DMS153 treated with DMSO at 0.1 percent for 48 hours (cell line): ENCODE data around the gene PHOSPHO1.
"Not testable (repeated sequence)": the region's sequence is repeated elsewhere in the genome, so short reads cannot be mapped to it uniquely, and the experiment has no call there.

Experiments used
- DNase-seq: peaks from one replicate; lab custom pipeline; 2025; ENCODE audit not compliant: unreplicated experiment; lab: John Stamatoyannopoulos, UW

Gene PHOSPHO1, protein sequence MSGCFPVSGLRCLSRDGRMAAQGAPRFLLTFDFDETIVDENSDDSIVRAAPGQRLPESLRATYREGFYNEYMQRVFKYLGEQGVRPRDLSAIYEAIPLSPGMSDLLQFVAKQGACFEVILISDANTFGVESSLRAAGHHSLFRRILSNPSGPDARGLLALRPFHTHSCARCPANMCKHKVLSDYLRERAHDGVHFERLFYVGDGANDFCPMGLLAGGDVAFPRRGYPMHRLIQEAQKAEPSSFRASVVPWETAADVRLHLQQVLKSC

DNA sequence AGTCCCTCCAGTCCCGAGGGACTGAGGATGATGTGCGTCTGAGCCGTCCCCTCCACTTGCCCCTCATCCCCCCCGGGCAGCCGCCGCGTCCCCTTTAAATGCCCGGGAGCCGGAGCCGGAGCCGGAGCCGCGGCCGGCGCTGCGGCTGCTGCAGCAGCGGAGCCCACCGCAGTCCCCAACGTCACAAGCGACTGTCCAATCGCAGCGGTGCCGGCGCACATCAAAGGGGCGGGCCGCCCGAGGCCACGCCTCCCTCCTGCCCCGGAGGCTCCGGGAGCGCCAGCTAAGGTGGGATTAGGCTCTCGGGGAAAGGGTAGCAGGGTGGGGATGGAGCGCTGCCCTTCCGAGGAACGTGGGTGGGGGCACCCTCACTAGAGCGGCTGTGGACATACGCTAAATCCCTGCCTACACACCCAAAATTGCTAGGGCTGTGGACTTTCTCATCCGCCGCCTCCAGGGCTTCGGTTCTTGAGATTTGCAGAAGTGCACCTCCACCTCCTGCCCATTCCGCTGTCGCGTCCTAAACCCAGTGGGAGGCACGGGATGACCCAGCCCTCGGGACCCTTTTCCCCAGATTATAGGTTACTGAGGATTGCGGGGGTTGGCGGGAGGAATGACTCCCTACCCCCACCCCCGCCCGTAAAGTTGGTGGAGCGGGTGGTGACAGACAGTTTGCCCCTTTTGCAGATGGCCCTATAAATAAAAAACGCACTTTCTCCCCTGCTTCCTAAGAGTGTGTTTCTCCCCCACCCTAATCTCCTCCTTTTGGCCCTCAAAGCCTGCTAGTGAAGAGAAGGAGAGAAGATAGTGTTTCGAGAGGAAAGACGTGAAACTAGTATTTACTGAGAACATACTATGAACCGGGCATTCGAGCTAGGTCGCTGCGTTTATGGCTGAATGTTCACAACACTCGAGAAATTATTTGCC lies at the start of gene PHOSPHO1:
PHOSPHO1 (minus strand) TSS at position 152 of the 927 bp plus-strand sequence. CDS start 4,096 bp downstream, outside the sequence.
- peak; percentile 40 for DNase-seq

DNA sequence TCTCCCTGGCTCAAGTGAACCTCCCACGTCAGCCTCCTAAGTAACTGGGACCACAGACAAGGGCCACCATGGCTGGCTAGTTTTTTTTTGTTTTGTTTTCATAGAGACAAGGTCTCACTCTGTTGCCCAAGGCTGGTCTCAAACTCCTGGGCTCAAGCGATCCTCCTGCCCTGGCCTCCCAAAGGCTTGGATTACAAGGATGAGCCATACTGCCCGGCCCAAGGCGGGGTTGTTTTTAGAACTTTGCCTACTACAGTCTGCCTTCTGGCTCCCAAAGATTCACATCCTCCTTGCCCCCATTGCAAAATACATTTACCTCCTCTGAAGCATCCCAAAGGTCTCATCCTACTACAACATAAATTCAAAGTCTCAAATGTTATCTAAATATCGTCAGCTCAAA lies 49.5 kb upstream of the PHOSPHO1 start:
- no peak for DNase-seq

DNA sequence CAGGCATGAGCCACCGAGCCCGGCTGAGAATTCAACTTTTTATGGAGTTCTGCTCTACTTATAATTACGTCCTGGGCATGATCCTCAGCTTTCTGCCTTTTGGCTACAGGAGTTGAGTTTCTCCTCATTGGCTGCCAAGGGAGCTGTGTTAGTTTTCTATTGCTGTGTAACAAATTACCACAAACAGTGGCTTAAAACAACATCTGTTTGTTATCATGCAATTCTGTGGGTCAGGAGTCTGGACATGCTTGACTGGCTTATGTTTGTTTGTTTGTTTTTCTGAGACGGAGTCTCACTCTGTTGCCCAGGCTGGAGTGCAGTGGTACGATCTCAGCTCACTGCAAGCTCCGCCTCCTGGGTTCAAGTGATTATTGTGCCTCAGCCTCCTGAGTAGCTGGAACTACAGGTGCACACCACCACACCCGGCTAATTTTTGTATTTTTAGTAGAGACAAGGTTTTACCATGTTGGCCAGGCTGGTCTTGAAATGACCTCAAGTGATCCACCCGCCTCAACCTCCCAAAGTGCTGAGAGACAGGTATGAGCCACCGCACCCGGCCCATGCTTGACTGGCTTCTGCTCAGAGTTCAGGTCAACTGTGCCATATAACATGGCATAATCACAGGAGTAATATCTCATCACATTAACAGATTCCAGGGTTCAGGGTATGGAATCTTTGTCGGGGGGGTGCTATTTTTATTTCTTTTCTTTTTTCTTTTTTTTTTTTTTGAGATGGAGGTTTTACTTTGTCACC lies 48.9 kb upstream of the PHOSPHO1 start:
- DNase-seq = not testable (repeated sequence)

DNA sequence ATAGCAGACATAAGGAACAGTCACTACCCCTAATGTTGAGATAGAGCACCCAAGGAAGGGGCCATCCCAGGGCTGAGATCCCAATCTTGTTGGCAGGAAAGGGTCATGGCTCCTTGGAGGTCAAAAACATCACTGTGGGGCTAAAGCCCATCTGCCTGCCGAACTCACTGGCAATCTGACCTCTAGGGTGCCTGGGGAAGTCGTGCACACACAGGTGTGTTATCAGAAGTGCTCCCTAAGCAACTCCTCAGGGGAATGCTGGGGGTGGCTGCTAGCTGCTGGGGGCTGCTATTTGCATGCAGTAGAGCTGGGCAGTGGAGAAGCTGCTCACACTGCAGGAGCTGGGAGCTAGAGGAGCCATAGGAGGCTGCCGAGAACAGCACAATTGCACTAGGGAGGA lies 47.5 kb upstream of the PHOSPHO1 start:
- no peak for DNase-seq

DNA sequence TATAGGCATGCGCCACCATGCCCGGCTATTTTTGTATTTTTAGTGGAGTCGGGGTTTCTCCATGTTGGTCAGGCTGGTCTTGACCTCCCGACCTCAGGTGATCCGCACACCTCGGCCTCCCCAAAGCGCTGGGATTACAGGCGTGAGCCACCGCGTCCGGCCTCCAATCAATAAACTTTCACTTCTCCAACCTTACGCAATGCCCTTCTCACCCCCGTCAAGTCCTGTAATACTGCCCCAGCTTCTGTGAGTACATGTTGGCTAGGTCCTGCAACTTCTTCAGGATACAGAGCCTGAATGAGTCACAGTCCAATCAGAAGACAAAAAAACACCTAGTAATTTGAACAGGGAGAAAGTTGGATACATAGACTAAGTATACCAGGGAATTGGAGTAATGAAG lies 47.1 kb upstream of the PHOSPHO1 start:
- DNase-seq = no peak

DNA sequence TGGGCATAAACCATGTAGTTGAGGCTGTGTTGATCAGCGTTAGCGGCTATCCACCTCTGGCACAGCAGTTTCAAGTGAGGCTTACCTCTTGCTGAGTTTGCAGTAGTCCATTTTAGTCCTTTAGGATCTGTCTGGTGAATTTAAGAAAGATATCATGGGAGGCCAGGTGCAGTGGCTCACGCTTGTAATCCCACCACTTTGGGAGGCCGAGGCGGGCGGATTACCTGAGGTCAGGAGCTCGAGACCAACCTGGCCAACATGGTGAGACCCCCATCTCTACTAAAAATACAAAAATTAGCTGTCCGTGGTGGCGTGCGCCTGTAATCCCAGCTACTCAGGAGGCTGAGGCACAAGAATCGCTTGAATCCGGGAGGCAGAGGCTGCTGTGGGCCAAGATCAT lies 45.4 kb upstream of the PHOSPHO1 start:
- not testable (repeated sequence) for DNase-seq

DNA sequence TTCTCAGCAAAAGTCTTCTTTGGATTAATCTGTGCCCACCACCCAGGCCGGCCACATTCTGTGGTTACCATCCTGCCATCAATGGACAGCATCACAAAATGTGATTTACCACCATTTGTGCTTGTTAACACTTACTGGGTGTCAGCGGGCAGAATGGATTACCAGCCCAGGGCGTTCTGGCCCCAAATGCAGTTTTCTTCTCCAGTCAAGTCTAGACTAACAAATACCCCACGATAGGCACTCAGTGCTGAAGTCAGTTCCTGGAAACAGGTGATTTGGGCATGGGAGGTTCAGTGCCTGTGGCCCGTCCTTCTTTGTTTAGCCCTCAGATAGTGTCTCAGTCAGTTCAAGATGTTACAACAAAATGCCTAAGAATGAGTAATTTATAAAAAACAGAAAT lies 38.8 kb upstream of the PHOSPHO1 start:
- DNase-seq = no peak

DNA sequence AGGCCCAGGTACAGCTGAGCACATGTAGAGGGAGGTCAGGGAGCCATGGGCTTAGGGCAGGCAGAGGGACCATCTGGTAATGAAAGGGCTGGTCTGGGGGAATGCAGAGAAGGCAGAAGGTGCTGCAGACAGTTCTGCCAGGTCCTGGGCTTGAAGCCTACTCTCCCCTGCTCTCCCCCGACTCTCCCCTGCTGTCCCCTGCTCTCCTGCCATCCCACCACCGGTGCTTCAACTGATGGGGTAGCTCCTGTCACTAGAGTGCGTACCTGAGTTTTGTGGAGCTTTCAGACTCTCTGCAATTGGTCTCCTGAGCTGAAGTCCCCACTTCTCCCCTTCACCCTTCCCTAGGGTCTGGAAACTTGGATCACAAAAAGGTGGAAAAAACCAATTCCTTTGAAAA lies 37.3 kb upstream of the PHOSPHO1 start:
- DNase-seq = no peak

DNA sequence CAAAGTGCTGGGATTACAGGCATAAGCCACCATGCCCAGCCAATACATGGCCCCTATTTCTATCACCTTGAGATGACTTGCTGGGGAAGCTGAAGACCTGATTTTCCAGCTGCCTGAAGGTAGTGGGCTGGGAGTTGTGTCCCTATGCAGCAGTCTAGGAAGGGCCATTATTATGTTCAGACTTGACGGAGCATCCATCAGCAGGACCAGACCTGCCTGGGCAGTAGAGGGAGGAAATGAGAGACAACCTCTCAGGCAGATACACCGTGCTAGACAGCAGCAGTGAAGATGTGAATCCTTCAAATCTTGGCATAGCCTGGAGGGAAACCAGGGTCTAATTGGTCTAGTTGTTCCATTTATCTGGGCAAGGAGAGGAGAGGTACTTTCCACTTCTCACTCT lies 35.6 kb upstream of the PHOSPHO1 start:
- DNase-seq = no peak

DNA sequence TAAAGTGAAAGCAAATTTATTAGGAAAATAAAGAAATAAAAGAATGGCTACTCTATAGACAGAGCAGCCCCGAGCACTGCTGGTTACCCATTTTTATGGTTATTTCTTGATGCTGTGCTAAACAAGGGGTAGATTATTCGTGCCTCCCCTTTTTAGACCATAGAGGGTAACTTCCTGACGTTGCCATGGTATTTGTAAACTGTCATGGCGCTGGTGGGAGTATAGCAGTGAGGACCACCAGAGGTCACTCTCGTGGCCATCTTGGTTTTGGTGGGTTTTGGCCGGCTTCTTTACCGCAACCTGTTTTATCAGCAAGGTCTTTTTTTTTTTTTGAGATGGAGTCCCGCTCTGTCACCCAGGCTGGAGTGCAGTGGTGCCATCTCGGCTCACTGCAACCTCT lies 31.0 kb upstream of the PHOSPHO1 start:
- DNase-seq = not testable (repeated sequence)

DNA sequence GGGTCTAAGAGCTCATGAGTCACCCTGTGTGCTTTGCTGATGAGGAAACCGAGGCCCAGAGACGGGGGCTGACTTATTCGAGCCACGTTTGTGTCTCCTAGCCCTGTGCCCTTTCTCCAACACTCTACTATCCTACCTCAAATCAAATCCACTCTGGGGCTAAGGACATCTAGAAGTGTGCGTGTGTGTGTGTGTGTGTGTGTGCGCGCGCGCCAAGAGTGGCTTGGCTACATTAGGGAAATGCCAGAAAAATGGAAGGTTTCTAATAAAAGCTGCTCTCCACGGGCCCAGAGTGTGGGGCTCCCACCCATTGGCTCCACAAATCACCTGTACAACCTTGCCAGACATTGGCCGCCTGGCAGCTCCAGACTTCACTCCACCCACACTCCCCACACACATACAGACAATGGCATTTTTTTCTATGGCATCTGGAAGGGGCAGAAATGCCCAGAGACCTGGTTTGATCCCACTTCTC lies 30.3 kb upstream of the PHOSPHO1 start:
- no peak for DNase-seq

DNA sequence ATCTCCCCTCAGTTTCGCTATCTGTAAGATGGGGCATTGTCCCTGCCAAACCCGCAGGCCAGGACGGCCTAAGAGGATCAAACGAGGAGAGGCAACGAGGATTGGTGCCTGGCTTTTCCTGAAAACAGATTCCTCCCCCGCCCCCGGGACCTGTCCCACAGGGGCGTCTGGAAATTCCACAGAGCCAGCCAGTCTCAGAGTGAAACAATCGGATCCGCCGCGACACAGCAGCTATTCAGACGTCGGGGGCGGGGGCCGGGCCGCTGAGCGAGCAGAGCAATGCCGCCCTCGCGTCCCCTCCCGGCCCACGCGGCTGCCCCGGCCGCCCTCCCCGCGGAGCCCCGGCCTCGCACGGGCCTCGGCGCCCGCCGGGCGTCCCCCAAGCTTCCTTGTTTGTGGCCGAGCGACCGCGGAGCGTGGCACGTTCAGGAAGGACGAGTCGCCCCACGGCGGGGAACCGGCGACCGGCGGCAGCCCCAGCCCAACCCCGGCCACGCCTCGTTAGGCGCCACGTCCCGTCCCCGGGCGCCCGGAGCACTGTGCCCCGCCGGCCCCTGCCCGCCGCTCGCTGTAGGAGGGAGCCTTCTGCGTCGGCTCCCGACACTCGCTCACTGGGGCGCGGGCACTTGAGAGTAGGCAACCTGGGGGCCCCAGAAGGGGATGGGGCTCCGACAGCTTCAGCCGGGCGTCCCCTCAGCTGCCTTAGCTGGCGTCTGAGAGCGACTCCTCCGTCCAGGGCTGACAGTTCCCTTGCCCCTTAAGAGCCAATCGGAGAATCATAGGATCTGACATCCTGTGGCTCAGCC lies 29.6 kb upstream of the PHOSPHO1 start:
- DNase-seq = no peak

DNA sequence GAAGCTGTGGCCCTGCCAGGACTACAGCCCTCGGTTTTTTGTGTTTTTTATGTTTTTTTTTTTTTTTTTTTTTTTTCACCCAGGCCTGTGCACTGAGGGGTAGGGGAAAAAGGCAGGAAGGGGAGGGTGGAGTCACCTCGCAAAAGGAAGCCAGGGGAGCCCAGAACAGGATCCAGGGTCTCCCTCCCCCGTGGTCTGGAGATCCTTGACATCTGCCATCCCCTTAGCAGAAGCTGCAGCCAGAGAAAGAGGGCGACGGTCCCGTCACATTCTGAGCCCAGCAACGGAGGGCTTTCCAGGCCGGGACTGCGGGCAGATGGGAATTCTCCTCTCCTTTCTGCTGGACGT lies 29.1 kb upstream of the PHOSPHO1 start:
- DNase-seq = no peak

DNA sequence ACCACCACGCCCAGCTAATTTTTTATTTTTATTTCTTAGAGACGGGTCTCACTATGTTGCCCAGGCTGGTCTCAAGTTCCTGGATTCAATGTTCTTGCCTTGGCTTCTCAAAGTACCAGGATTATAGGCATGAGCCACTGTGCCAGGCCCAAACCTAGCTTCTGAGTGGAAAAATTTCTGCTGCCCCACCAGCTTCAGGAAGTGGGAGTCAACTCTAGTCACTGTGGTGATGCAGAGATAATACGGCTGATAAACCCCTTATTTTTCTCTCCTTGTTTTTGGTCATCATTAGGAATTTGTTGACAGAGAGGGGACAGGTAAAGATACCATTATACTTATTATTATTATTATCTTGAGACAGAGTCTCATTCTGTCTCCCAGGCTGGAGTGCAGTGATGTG lies 27.8 kb upstream of the PHOSPHO1 start:
- DNase-seq = no peak

DNA sequence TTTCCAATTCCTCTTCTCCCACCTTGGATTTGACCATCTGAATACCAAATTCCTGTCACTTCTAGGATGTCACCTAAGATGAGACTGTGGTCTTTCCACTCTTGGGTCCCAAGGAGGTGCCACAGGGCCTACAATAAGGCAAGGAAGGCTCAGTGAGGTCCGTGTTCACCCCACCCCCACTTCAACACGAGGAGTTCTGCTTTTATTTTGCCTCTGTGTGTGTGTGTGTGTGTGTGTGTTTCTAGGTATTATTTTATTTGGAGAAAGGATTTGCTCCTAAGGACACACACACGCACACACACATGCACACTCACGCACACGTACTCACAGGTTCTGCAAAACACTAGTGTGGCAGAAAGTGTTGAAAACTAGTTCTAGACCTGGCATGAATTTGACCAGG lies 24.5 kb upstream of the PHOSPHO1 start:
- DNase-seq = no peak

DNA sequence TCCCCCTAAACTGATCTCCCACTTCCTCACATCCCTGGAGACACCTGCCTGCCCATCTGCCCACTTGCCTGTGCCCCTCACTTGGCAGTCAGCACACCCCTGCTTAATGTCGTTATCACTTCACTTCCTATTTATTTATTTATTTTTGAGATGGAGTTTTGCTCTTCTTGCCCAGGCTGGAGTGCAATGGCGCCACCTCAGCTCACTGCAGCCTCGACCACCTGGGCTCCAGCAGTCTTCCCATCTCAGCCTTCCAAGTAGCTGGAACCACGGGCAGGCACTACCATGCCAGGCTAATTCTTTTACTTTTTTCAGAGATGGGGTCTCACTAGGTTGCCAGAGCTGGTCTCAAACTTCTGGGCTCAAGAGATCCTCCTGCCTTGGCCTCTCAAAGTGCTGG lies 23.5 kb upstream of the PHOSPHO1 start:
- no peak for DNase-seq

DNA sequence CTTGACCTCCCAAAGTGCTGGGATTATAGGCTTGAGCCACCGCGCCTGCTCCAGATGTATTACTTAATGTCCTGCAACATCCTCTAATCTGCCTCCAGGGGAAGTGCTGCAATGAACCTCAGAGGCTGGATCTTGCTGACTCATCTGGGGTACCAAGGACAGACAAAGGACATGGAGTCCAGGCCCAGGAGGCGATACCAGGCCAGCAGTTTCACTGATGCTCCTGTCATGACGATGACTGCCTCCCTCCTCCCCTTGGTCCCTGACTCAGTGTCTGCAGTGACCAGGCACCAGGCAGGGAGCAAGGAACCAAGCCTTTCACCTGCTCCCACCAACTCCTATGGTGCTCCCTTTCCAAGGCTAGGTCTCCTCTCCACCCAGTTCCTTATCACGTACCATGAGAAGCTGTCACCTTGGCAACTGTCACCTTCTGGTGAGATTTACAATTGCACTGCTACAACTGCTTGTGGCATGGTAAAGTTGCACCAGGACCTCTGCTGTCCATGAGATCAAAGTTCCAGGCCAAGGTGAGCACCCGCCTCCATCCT lies 21.6 kb upstream of the PHOSPHO1 start:
- no peak for DNase-seq

DNA sequence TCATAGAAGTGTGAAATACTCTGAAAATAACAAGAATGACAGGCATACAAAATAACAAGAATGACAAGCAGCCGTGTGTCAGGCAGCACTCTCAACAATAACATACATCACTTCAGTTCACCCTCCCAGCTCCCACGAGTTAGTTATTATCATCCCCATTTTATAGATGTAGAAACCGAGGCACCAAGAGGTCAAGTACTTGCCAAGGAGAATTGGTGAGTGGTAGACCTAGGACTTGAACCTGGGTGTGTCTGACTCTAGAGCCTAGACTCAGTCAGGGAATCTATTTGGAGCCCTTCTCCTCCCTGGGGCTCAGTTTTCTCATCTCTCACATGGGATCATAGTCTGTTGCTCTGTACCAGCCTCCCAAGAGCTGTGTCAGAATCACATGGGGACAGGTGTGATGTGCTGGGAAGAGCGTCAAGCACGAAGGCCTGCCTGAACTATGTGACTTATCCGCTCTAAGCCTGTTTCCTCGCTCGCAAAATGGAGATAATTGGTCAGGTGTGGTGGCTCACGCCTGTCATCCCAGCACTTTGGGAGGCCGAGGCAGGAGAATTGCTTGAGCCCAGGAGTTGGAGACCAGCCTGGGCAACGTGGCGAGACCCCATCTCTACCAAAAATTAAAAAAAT lies 19.4 kb upstream of the PHOSPHO1 start:
- no peak for DNase-seq

DNA sequence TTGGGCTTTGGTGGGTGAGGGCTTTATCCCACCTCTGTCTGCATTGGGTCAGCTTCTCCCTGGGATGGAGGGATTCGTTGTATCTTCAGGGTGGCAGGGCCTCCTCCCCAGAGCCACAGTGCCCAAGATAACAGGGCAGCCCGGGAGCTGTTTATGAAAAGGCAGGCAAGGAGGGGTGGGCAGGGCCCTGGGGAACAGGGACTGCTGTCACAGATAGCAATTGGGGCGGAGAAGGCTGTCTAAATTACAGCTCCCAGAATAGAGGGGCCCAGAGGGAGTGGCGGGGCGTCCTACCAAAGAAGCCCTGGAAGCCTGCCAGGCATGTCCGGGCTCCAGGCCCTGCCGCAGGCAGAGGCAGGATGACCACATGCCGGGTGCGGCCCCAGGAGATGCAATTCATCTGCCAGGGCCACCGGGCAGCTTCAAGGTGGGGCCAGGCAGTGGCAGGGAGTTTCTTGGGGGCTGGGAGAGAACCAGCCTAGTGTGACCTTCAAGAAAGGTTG lies 18.8 kb upstream of the PHOSPHO1 start:
- no peak for DNase-seq

DNA sequence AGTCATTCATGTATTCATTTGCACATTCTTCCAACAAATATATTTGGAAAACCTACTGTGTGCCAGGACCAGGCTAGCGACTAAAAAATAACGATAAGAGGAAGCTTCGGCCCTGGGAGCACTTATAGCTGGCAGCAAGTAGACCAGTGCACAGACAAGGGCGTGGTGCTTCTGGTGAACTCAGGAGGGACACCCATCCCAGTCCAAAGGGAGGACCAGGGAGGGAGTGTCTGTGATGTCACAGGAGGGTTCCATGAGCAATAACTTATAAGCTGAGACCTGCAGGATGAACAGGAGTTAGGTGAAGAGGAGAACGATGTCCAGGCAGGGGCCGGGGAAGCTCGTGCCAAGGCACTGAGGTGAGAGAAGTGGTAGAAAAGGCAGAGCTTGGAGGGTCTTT lies 17.4 kb upstream of the PHOSPHO1 start:
- no peak for DNase-seq
